Osteoblast (primary cell): ENCODE data around the gene UBE2C. TPM values are rescaled to one million over a fixed set of nuclear protein-coding genes. Genes with fewer than 3 reads are reported as not detected.

Experiments
- DNase-seq: peaks from one replicate; pipeline ENCODE4 v3.0.0; 2011; ENCODE audit warnings: low spot score, mixed read lengths; ENCODE audit not compliant: insufficient read length; ENCODE audit errors: missing footprints
- H2AFZ ChIP-seq: 2 replicates; pipeline ENCODE4 v1.6.0; 2011; ENCODE audit warnings: mild to moderate bottlenecking, low read length
- H3K27ac ChIP-seq: 2 replicates; pipeline ENCODE4 v1.5.1; 2011; ENCODE audit warnings: mild to moderate bottlenecking, low read depth, low read length, moderate library complexity
- H3K27me3 ChIP-seq: 2 replicates; pipeline ENCODE4 v1.6.0; 2012; ENCODE audit warnings: mild to moderate bottlenecking, control low read depth, inconsistent platforms, low read length, moderate library complexity; ENCODE audit not compliant: insufficient read depth
- H3K36me3 ChIP-seq: 2 replicates; pipeline ENCODE4 v1.5.1; 2011; ENCODE audit warnings: mild to moderate bottlenecking, low read length, control low read depth, moderate library complexity; ENCODE audit not compliant: insufficient read depth
- H3K4me1 ChIP-seq: 2 replicates; pipeline ENCODE4 v1.5.1; 2011; ENCODE audit warnings: mild to moderate bottlenecking, low read length, control low read depth, moderate library complexity; ENCODE audit not compliant: insufficient read depth
- H3K4me2 ChIP-seq: 2 replicates; pipeline ENCODE4 v1.6.0; 2011; ENCODE audit warnings: mild to moderate bottlenecking, low read length; ENCODE audit not compliant: insufficient read depth
- H3K4me3 ChIP-seq: fragments of 200-600 bp; sonication (generic); 3 replicates; pipeline ENCODE4 v1.5.1; 2012; ENCODE audit warnings: mild to moderate bottlenecking, low read length, inconsistent platforms; ENCODE audit not compliant: insufficient read depth
- H3K79me2 ChIP-seq: 2 replicates; pipeline ENCODE4 v1.6.0; 2012; ENCODE audit warnings: mild to moderate bottlenecking, low read length, control low read depth, inconsistent platforms; ENCODE audit not compliant: insufficient read depth
- H3K9me3 ChIP-seq: 2 replicates; pipeline ENCODE4 v1.5.1; 2011; ENCODE audit warnings: low read depth, low read length, control low read depth
- H4K20me1 ChIP-seq: 2 replicates; pipeline ENCODE4 v1.6.0; 2012; ENCODE audit warnings: mild to moderate bottlenecking, low read length, control low read depth; ENCODE audit not compliant: insufficient read depth
- CTCF ChIP-seq: IDR thresholded peaks from 2 replicates; pipeline ENCODE4 v1.5.1; 2011; ENCODE audit warnings: mild to moderate bottlenecking, low read depth, low read length, moderate library complexity; ENCODE audit errors: extremely low read depth
- total RNA-seq: library from RNA; depleted of rRNA; stranded (reverse); fragments of >200 nt; gene quantifications from 2 replicates; pipeline ENCODE4 v1.2.3, GENCODE V29; 2012

The UBE2C gene
- total RNA-seq, 1 donor = 2.5 TPM

DNA sequence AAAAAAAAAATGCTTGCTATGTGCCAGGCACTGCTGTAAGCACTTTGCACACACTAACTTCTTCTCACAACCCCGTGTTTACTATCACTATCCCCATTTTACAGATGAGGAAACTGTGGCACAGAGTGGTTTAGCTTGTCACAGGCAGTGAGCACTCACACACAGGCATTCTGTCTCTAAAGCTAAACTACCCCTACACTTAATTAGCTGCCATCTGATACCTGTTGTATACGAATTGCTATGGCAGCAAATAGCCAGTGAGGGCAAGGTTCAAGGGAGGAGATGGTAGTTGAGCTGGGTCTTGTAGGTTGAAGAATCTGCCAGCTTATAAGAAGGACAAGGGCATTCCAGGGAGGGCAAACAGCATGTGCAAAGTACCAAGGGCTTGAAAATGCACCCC is 9.5 kb downstream of the UBE2C start:
- Histone ChIP-seq H3K79me2 (no peaks in the 10 kb centered on the region), H3K4me1 (peaks cover 18% of the 10 kb centered on the region), H3K4me3 (no peak overlapping the region), H3K36me3 (peaks cover 5% of the 10 kb centered on the region), H2AFZ (no peak overlapping the region), H4K20me1 (no peaks in the 10 kb centered on the region), H3K27ac (no peak overlapping the region), H3K27me3 (peaks cover 10% of the 10 kb centered on the region), H3K4me2 (no peak overlapping the region), H3K9me3 (no peaks in the 10 kb centered on the region)
- no peak for DNase-seq
- TF ChIP-seq CTCF = no peak

DNA sequence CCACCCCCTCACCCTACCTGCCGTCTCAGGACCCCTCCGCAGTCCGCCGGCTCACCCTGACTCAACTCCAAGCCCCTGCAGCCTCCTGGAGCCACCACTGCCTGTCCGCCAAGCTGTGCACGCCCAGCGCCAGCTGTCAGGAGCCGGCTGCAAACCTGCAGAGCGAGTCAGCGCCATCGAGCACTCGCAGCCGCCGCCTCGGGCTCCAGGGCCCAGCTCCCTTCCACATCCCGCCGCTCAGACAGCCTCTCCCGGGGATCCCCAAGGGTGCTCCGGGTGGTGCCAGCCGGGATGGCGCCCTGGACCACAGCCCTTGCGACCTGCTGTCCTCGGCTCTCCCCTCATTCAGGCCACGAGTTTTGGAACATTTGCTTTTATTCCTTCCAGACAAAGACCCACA is 10.4 kb downstream of the UBE2C start:
- H3K36me3 ChIP-seq = no peaks in the 10 kb centered on the region
- peak overlapping the region; percentile 19 for H3K4me3 ChIP-seq
- peaks cover 13% of the 10 kb centered on the region for H3K4me1 ChIP-seq
- DNase-seq = peak; percentile 89
- peak overlapping the region; percentile 22 for H2AFZ ChIP-seq
- no peaks in the 10 kb centered on the region for H3K9me3 ChIP-seq
- H4K20me1 ChIP-seq = no peaks in the 10 kb centered on the region
- H3K27me3 ChIP-seq = peaks cover 10% of the 10 kb centered on the region
- H3K79me2 ChIP-seq = no peaks in the 10 kb centered on the region
- H3K4me2 ChIP-seq = peak overlapping the region; percentile 43
- no peak overlapping the region for H3K27ac ChIP-seq
- TF ChIP-seq CTCF = no peak

DNA sequence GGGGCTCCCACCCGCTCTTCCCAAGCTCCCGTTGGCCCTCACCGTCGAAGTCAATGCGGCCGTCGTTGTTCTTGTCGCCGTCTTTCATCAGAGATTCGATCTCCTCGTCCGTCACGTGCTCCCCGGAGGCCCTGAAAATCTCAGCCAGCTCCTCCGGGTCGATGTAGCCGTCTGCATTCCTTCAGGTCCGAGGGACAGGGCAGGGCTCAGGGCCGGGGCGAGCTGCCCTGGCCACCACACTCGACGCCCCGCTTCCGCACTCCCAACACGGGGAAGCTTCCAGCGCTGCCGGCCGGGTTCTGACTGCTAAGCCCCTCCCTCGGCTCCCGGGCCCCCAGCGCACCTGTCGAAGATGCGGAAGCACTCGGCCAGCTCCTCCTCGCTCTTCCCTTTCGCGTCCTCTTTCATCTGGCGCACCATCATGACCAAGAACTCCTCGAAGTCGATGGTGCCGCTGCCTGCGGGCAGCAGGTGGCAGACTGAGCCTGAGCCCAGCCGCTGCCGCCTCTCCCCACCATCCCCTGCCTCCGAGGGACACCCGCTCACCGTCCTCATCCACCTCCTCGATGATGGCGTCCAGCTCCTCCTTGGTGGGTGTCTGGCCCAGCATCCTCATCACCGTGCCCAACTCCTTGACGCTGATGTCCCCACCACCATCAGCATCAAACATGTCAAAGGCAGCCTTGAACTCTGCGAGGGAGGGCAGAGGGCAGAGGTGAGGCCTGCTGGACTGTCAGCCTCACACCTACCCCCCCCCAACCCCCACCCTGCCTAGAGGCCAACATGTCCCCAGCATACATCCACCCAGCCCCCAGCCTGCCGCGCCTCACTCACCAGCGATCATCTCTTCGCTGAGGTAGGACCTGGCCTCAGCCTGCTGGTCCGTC is 11.7 kb downstream of the UBE2C start:
- no peaks in the 10 kb centered on the region for H4K20me1 ChIP-seq
- H3K36me3 ChIP-seq = no peaks in the 10 kb centered on the region
- H3K4me2 ChIP-seq = peak overlapping the region; percentile 53
- H3K4me1 ChIP-seq = peaks cover 20% of the 10 kb centered on the region
- TF ChIP-seq CTCF = peak; percentile 55
- H3K27ac ChIP-seq = no peak overlapping the region
- H3K79me2 ChIP-seq = no peaks in the 10 kb centered on the region
- no peaks in the 10 kb centered on the region for H3K9me3 ChIP-seq
- H3K4me3 ChIP-seq = peak overlapping the region; percentile 13
- peaks cover 10% of the 10 kb centered on the region for H3K27me3 ChIP-seq
- peak overlapping the region; percentile 39 for H2AFZ ChIP-seq
- DNase-seq = peak; percentile 87

- H3K4me2 ChIP-seq = peak overlapping the region; percentile 0
- H3K4me3 ChIP-seq = no peak overlapping the region
- H3K4me1 ChIP-seq = peaks cover 20% of the 10 kb centered on the region
- no peaks in the 10 kb centered on the region for H4K20me1 ChIP-seq
- no peaks in the 10 kb centered on the region for H3K36me3 ChIP-seq
- no peaks in the 10 kb centered on the region for H3K79me2 ChIP-seq
- H2AFZ ChIP-seq = peak overlapping the region; percentile 79
- TF ChIP-seq CTCF = no peak
- H3K27ac ChIP-seq = peak overlapping the region; percentile 52
- DNase-seq = peak; percentile 91
- peaks cover 10% of the 10 kb centered on the region for H3K27me3 ChIP-seq
- H3K9me3 ChIP-seq = no peaks in the 10 kb centered on the region
Measured at GRCh38 chr20:45826381-45827019, 14.1 kb downstream of the UBE2C start.
